Measurements from ENCODE around the gene PXMP4. TPM values are rescaled to one million over a fixed set of nuclear protein-coding genes. Genes with fewer than 3 reads are reported as not detected.

Gene PXMP4
- total RNA-seq, 1 experiment from 2014 or later: 1.3 TPM

DNA sequence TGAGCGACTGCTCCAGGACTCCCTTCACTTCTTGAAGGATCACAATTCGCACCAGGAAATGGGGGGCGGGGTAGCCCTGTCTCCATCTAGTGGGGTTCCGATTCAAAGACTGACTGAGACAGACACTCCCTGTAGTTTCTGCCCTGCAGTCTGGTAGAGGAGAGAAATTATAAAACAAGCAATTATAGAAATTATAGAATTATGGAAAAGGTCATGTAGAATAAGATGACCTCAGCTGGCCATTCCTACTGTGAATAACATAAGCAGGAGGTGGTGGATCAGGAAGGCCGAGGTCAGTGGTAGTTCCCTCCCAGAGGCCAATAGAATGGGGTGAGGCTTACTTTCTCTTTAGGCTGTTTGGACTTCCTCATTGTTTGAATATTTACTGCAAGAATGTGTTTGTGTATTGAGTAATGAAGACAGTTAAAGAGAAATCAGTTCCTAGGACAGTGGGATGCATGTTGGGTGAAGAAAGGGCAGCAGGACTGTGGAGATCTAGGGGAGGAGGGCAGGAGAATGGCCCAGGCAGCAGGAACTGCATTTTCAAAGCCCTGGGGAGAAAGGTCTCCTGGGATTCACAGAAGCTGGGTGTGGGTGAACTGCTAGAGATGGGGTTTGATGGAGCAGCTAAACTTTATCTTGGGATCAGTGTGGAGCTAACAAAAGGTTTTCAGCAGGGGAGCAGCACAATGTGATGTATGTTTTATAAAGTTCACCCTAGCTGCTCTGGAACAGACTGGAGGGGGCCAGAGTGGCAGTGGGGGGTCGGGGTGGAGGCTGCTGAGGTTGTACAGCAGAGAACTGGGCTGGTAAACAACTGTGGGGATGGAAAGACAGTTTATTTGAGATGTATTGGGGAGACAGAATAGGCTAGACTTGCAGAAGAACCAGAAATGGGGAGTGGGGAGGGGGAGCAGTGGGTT is 13.8 kb upstream of the PXMP4 start:
- peak; percentile 40 for DNase-seq (ENCODE audit: low spot score)
- in situ Hi-C loops (cut with HindIII; ENCODE audit: low sequenced_read_pairs): no loop called here

DNA sequence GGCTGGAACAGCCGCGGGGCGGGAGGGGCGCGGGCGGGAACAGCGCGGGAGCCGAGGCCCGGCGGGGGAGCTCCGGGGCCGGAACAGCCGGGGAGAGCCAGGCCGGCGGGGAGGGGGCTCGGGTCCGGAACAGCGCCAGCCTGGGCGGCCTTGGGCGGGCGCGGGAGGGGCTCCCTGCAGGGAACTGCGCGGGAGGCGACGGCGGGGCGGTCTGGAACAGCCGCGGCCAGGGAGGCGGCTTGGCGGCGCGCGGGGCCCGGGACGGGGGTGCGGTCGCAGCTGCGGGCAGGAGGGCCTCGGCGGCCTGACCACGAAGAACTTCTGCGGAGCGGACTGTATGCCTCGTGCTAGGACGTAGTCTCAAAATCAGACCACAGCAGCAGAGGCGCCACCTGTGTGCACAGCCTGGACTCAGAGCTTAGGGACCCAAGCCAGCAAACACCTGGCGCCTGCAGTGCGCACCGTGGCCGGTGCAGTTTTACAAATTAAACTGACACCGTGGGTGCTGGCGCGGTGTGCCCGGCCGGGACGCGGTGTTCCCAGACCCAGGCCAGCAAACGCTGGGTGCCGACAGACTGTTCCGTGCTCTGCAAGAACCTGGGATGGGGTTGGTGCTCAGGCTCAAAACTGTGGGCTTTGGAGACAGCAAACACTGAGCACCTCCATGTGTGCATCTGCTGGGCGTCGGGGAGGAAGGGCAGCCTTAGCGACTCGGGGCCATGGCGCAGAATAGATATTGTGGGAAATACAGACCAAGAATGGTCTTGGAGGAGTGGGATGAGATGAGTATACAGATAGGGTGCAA is 12.3 kb upstream of the PXMP4 start:
- peak; percentile 62 for DNase-seq (ENCODE audit: low spot score)
- in situ Hi-C loops (cut with HindIII; ENCODE audit: low sequenced_read_pairs): no loop called here

DNA sequence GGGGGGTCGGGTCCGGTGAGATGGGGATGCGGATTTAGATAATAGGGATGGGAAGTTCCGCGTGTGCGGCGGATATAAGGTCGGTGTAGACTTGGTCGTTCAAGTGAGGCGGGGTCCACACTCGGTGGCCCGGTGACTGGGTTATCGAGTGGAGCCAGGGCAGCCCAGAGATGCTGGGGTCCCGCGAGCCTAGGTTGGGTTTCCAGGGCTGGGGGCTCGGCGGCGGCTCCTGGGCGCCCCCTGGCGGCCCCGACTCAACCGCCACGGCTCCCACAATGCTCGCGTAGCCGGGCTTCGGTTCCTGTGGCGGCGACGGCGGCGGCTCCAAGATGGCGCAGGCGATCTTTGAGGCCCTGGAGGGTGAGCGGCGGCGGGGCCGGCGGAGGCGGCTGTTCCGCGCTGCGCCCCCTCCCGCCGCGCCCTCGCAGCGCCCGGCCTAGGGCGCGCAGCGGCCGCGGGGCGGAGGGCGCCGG is 11.6 kb upstream of the PXMP4 start, which contains the start of gene ZNF341:
TSS of gene ZNF341 (plus strand) at position 304 of the 473 bp plus-strand sequence. CDS start at position 330, 26 bp downstream.
- DNase-seq (ENCODE audit: low spot score): peak; percentile 75
- in situ Hi-C loops (cut with HindIII; ENCODE audit: low sequenced_read_pairs): no loop called here

GRCh38 chr20:33730946-33731692 is 11.0 kb upstream of the PXMP4 start:
- in situ Hi-C loops (cut with HindIII; ENCODE audit: low sequenced_read_pairs): no loop called here

GRCh38 chr20:33729101-33729500 is 9.0 kb upstream of the PXMP4 start:
- no peak for DNase-seq (ENCODE audit: low spot score)
- in situ Hi-C loops (cut with HindIII; ENCODE audit: low sequenced_read_pairs): no loop called here

More at GRCh38 chr20:33730946-33731692, 11.0 kb upstream of the PXMP4 start:
- no peak for DNase-seq (ENCODE audit: low spot score)

DNA sequence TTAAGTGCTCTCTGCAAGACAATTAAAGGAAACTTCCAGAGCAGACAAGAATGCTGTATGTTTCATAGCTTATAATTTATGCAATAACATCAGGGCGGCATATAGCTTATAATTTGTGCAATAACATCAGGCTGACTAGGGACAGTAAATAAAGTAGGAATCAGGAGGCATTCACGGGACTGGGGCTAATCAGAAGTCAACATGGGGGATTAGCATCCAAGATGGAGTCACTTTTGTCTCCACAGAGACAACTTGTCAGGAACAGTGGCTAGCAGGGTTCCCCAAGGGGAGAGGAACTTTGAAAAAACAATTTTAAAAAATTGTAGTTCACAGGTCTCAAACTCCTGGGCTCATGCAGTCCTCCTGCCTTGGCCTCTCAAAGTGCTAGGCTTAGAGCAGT is 8.4 kb upstream of the PXMP4 start:
- in situ Hi-C loops (cut with HindIII; ENCODE audit: low sequenced_read_pairs): no loop called here
- DNase-seq (ENCODE audit: low spot score): no peak

DNA sequence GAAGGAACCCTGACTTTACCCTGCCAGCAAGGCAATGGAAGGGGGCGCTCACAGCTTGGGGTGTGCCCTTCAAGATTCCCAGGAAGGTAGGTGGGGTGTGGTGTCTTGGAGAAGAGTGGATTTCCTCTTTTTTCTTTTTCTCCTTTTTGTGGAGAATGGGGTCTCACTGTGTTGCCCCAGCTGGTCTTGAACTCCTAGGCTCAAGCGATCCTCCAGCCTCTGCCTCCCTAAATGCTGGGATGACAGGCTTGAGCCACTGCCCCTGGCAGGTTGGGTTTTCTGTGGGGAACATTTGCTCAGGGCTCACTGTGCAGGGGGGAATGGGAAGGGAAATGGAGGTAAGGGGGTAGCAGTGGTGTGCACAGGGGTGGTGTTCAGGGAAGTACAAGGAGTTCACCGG is 7.7 kb upstream of the PXMP4 start:
- in situ Hi-C loops (cut with HindIII; ENCODE audit: low sequenced_read_pairs): no loop called here

GRCh38 chr20:33727115-33727479 is 7.0 kb upstream of the PXMP4 start:
- in situ Hi-C loops (cut with HindIII; ENCODE audit: low sequenced_read_pairs): no loop called here
- DNase-seq (ENCODE audit: low spot score): no peak

More for the DNA sequence above, 7.7 kb upstream of the PXMP4 start:
- DNase-seq (ENCODE audit: low spot score): no peak

DNA sequence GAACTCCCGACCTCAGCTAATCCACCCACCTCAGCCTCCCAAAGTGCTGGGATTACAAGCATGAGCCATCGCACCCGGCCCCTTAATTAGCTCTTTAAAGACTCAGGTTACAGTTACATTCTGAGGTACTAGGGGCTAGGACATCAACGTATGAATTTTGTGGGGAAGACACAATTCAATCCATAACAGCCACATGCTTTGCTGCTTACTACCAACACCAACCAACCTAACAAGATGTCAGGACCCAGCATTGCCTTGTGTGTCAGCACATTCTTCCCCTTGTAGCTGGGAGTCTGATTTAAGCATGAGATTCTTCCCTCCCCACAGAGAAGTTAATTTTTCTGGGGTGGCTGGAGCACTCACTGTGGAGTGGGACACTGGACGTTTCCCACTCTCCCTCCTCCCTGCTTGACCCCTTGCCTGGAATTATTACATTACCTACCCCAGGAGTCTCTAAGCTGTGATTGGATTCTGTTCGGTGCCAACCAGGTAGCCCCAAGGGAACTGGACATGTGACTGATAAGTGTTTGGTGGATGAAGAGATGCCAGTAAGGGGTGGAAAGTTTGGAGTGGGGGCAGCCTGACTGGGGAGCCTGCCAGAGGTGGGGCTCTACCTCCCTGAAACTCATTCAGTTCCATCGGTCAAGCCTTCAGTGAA is 5.6 kb upstream of the PXMP4 start:
- DNase-seq (ENCODE audit: low spot score): no peak
- in situ Hi-C loops (cut with HindIII; ENCODE audit: low sequenced_read_pairs): no loop called here

DNA sequence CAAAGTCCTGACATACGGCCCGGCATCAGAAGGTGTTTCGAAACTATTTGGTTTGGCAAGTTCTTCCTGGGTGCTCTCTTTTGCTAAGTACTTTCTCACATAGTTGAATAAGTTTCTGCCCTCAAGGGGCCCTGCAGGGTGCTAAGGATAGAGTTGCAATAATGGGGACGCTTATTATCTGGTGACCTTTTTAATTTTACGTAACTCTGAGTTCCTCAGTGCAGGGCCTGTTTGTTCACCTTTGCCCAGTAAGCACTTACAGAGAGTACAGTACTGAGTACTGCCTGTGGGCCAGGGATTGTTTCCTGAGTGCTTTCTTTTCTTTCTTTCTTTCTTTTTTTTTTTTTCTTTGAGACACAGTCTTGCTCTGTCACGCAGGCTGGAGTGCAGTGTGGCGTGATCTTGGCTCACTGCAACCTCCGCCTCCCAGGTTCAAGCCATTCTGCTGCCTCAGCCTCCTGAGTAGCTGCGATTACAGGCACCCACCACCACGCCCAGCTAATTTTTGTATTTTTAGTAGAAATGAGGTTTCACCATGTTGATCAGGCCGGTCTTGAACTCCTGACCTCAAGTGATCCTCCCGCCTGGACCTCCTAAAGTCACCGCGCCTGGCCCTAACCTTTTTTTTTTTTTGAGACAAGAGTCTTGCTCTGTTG is 4.5 kb upstream of the PXMP4 start:
- DNase-seq (ENCODE audit: low spot score): no peak
- in situ Hi-C loops (cut with HindIII; ENCODE audit: low sequenced_read_pairs): no loop called here

DNA sequence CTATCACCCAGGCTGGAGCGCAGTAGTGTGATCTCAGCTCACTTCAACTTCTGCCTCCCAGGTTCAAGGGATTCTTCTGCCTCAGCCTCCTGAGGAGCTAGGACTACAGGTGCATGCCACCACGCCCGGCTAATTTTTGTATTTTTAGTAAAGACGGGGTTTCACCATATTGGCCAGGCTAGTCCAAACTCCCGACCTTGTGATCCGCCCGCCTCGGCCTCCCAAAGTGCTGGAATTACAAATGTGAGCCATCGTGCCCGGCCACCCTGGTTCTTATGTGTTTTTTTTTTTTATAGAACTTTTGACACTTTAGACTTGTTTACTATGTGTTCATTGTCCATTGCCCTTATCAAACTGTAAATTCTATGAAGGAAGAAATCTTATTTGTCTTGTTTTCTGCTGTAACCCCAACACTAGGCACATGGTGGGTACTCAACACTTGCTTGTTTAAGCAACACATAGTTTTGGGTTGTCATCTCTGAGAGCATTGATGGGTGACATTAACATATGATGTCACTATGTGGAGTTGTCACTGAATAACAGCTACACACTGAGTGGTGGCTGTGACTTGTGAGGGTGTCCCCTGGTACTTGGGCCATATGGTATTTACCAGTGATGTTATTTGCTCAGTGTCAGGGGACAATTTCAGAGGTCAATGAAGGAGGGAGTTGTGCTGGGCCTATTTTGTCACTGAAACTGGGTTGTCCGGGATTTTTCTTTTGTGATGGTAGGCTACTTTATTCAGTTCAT is 1.5 kb upstream of the PXMP4 start:
- no peak for DNase-seq (ENCODE audit: low spot score)
- in situ Hi-C loops (cut with HindIII; ENCODE audit: low sequenced_read_pairs): no loop called here

- in situ Hi-C loops (cut with HindIII; ENCODE audit: low sequenced_read_pairs): no loop called here
Measured at GRCh38 chr20:33719277-33719988, 677 bp downstream of the PXMP4 start.

DNA sequence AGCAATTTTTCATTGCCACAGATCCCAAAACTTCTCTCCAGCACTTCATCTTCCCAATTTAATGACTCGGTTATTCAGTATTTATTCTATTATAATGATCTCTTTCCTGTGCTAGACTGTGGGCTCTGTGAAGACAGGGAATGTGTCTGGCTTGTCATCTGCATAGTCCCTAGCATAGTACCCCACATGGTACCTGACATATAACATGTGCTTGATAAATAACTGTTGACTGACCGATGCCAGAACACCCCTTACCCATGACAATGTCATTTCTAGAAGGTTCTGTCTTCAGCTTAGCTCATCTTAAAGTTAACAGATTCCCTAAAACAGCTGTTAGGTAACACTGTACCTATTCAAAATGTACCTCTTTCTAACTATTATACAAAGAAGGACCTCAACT is 3.6 kb downstream of the PXMP4 start:
- no peak for DNase-seq (ENCODE audit: low spot score)
- in situ Hi-C loops (cut with HindIII; ENCODE audit: low sequenced_read_pairs): no loop called here

More at GRCh38 chr20:33719277-33719988, 677 bp downstream of the PXMP4 start:
- DNase-seq (ENCODE audit: low spot score): peak; percentile 12

GRCh38 chr20:33713865-33714367 is 6.2 kb downstream of the PXMP4 start:
- in situ Hi-C loops (cut with HindIII; ENCODE audit: low sequenced_read_pairs): no loop called here
- no peak for DNase-seq (ENCODE audit: low spot score)

- DNase-seq (ENCODE audit: low spot score): no peak
- in situ Hi-C loops (cut with HindIII; ENCODE audit: low sequenced_read_pairs): no loop called here
Measured at GRCh38 chr20:33711446-33711738, 8.7 kb downstream of the PXMP4 start.

- in situ Hi-C loops (cut with HindIII; ENCODE audit: low sequenced_read_pairs): no loop called here
- no peak for DNase-seq (ENCODE audit: low spot score)
Measured at GRCh38 chr20:33710681-33711445, 9.2 kb downstream of the PXMP4 start.
